Uterus (tissue), 2 donors: Measurements from ENCODE around the gene SYTL4.

ENCODE experiments used
- CTCF ChIP-seq, 4 experiments: fragments of 200-600 bp in 2 of 4; fragments of 450-650 bp in 2 of 4; sonication (generic) in 2 of 4; IDR thresholded peaks; one replicate each; pipeline ENCODE4 v1.5.1; 2016 to 2019; ENCODE audit warnings: antibody characterized with exemption in 4 of 4, mild to moderate bottlenecking in 2 of 4, moderate library complexity in 1 of 4
- POLR2A ChIP-seq, 2 donors: fragments of 450-650 bp; IDR thresholded peaks; one replicate each; pipeline ENCODE4 v1.6.1; 2016; ENCODE audit warnings: antibody characterized with exemption in 2 of 2, mild to moderate bottlenecking in 1 of 2, moderate library complexity in 1 of 2

- TF ChIP-seq CTCF (IDR thresholded peaks at IDR 0.05) (no peak), POLR2A (IDR thresholded peaks at IDR 0.05) (no peak)
Measured at GRCh38 chrX:100747703-100748102, 15.8 kb upstream of the SYTL4 start.
